Astrocyte (in vitro differentiated cells and primary cell): ENCODE results near the gene SFPQ. TPM values are rescaled to one million over a fixed set of nuclear protein-coding genes. Genes with fewer than 3 reads are reported as not detected.

ENCODE experiments used
- DNase-seq: peaks from one replicate; pipeline ENCODE4 v3.0.0-alpha.2; 2010; ENCODE audit warnings: low read depth
- FAIRE-seq: peaks from 2 replicates; lab custom pipeline; 2011; peaks lifted over from hg19 to GRCh38; lab: Jason Lieb, UNC
- H2AFZ ChIP-seq: 2 replicates; pipeline ENCODE4 v1.6.0; 2012; ENCODE audit warnings: low read depth, low read length, inconsistent platforms
- H3K27ac ChIP-seq: 2 replicates; pipeline ENCODE4 v1.5.1; 2011; ENCODE audit warnings: low read depth, low read length, inconsistent platforms
- H3K27me3 ChIP-seq: 2 replicates; pipeline ENCODE4 v1.6.0; 2011; ENCODE audit warnings: low read length, inconsistent platforms; ENCODE audit not compliant: insufficient read depth
- H3K36me3 ChIP-seq: 2 replicates; pipeline ENCODE4 v1.5.1; 2011; ENCODE audit warnings: low read length, inconsistent platforms; ENCODE audit not compliant: insufficient read depth
- H3K4me1 ChIP-seq: 2 replicates; pipeline ENCODE4 v1.5.1; 2011; ENCODE audit warnings: low read length, inconsistent platforms; ENCODE audit not compliant: insufficient read depth
- H3K4me2 ChIP-seq: 2 replicates; pipeline ENCODE4 v1.6.0; 2012; ENCODE audit warnings: low read length, inconsistent platforms
- H3K4me3 ChIP-seq: 2 replicates; pipeline ENCODE4 v1.5.1; 2011; ENCODE audit warnings: low read depth, mild to moderate bottlenecking, low read length, inconsistent platforms; ENCODE audit not compliant: insufficient read depth
- H3K79me2 ChIP-seq: 2 replicates; pipeline ENCODE4 v1.6.0; 2012; ENCODE audit warnings: mild to moderate bottlenecking, low read length, inconsistent platforms; ENCODE audit not compliant: insufficient read depth
- H3K9ac ChIP-seq: 2 replicates; pipeline ENCODE4 v1.6.0; 2012; ENCODE audit warnings: mild to moderate bottlenecking, low read length, inconsistent platforms
- H3K9me3 ChIP-seq: 2 replicates; pipeline ENCODE4 v1.5.1; 2012; ENCODE audit warnings: low read depth, mild to moderate bottlenecking, low read length, inconsistent platforms; ENCODE audit not compliant: insufficient read depth
- H4K20me1 ChIP-seq: 2 replicates; pipeline ENCODE4 v1.6.0; 2012; ENCODE audit warnings: low read length, inconsistent platforms; ENCODE audit not compliant: insufficient read depth
- H3K27ac Mint-ChIP-seq: one replicate; pipeline ENCODE4 v1.8.0; 2021; ENCODE audit warnings: mild to moderate bottlenecking, mixed read lengths; ENCODE audit not compliant: unreplicated experiment
- H3K27me3 Mint-ChIP-seq: one replicate; pipeline ENCODE4 v1.8.0; 2021; ENCODE audit warnings: low read depth, mixed read lengths; ENCODE audit not compliant: unreplicated experiment
- H3K36me3 Mint-ChIP-seq: one replicate; pipeline ENCODE4 v1.8.0; 2021; ENCODE audit warnings: low read depth, mixed read lengths; ENCODE audit not compliant: unreplicated experiment
- H3K4me1 Mint-ChIP-seq: one replicate; pipeline ENCODE4 v1.8.0; 2021; ENCODE audit warnings: low read depth, mixed read lengths; ENCODE audit not compliant: unreplicated experiment
- H3K4me3 Mint-ChIP-seq: one replicate; pipeline ENCODE4 v1.8.0; 2021; ENCODE audit warnings: mild to moderate bottlenecking, moderate library complexity, mixed read lengths; ENCODE audit not compliant: unreplicated experiment
- H3K9me3 Mint-ChIP-seq: one replicate; pipeline ENCODE4 v1.8.0; 2021; ENCODE audit warnings: mild to moderate bottlenecking, mixed read lengths; ENCODE audit not compliant: unreplicated experiment
- EZH2 ChIP-seq: IDR thresholded peaks from 2 replicates; pipeline ENCODE4 v1.6.1; 2012; ENCODE audit warnings: mild to moderate bottlenecking, low read length, inconsistent platforms; ENCODE audit not compliant: insufficient read depth
- total RNA-seq: library from RNA; stranded (reverse); gene quantifications from 2 replicates; pipeline ENCODE4 v1.2.1, GENCODE V29; 2021
- TF ChIP-seq, protein P1 (sequence below): IDR thresholded peaks from 2 replicates; pipeline ENCODE4 v1.5.1; 2011; ENCODE audit warnings: low read depth, mild to moderate bottlenecking, inconsistent platforms, low read length, moderate library complexity; ENCODE audit not compliant: insufficient read depth

SFPQ gene
- total RNA-seq, 1 donor from 2014 or later = 209 TPM

DNA sequence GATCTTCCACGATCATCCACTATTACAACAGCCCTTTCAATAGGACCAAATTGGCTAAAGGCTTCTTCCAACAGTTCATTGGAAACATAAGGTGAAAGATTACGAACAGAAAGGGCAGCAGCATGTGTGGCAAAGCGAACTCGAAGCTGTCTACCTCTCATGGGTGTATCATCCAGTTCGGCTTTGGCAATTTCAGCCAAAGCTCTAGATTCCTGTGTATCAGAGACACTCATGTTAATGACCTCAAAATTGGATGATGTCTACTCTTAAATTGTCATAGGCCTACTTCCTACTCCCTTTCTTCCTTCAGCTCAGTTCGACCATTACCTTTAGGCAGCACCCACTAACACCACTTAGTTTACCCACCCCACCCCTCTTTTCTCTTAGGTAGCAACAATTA is 2.2 kb downstream of the SFPQ start:
- FAIRE-seq (no peak), DNase-seq (no peak)
- Histone ChIP-seq H3K36me3 (peaks cover 57% of the 10 kb centered on the region), H3K4me1 (peaks cover 24% of the 10 kb centered on the region), H3K9ac (peak overlapping the region; percentile 98), H3K4me2 (peak overlapping the region; percentile 95), H2AFZ (no peak overlapping the region), H3K79me2 (peaks cover 72% of the 10 kb centered on the region), H3K4me3 (peak overlapping the region; percentile 92), H3K27me3 (no peaks in the 10 kb centered on the region), H4K20me1 (peaks cover 61% of the 10 kb centered on the region), H3K9me3 (no peaks in the 10 kb centered on the region), H3K27ac (no peak overlapping the region)
- H3K4me3 Mint-ChIP-seq = peak overlapping the region; percentile 95
- H3K9me3 Mint-ChIP-seq = no peaks in the 10 kb centered on the region
- H3K27ac Mint-ChIP-seq = no peak overlapping the region
- peaks cover 28% of the 10 kb centered on the region for H3K36me3 Mint-ChIP-seq
- TF ChIP-seq, protein P1, sequence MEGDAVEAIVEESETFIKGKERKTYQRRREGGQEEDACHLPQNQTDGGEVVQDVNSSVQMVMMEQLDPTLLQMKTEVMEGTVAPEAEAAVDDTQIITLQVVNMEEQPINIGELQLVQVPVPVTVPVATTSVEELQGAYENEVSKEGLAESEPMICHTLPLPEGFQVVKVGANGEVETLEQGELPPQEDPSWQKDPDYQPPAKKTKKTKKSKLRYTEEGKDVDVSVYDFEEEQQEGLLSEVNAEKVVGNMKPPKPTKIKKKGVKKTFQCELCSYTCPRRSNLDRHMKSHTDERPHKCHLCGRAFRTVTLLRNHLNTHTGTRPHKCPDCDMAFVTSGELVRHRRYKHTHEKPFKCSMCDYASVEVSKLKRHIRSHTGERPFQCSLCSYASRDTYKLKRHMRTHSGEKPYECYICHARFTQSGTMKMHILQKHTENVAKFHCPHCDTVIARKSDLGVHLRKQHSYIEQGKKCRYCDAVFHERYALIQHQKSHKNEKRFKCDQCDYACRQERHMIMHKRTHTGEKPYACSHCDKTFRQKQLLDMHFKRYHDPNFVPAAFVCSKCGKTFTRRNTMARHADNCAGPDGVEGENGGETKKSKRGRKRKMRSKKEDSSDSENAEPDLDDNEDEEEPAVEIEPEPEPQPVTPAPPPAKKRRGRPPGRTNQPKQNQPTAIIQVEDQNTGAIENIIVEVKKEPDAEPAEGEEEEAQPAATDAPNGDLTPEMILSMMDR = no peak
- H3K4me1 Mint-ChIP-seq = peaks cover 34% of the 10 kb centered on the region
- no peaks in the 10 kb centered on the region for H3K27me3 Mint-ChIP-seq

DNA sequence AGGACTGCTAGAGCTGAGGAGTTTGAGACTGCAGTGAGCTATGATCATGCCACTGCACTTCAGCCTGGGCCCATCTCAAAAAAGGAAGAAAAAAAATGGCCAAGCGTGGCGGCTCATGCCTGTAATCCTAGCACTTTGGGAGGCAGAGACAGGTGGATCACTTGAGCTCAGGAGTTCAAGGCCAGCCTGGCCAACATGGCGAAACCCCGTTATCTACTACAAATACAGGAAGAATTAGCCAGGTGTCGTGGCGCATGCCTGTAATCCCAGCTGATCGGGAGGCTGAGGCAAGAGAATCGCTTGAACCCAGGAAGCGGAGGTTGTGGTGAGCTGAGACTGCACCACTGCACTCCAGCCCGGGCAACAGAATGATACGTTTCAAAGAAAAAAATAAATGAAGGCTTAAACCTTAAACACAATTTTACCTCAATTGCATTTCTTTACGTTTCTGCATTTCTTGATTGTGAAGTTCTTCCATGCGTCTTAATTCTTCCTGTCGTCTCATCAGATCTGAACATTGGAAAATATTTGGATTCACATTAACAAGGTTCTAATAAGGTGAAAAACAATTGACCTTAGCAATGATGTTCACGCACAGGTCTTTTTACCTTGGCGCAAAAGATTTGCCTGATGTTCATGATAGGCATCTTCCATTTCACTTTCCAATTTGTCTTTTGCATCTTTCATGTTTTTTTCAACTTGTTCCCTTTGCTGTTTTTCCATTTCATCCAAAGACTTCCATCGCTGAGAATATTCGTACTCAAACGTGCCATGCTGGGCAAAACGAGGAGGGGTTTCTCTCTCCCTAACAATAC is 4.2 kb downstream of the SFPQ start:
- peak overlapping the region; percentile 98 for H3K9ac ChIP-seq
- H4K20me1 ChIP-seq = peaks cover 81% of the 10 kb centered on the region
- no peak overlapping the region for H3K27ac ChIP-seq
- H3K36me3 Mint-ChIP-seq = peaks cover 31% of the 10 kb centered on the region
- H3K4me3 ChIP-seq = peak overlapping the region; percentile 92
- H3K27me3 Mint-ChIP-seq = no peaks in the 10 kb centered on the region
- FAIRE-seq = no peak
- peaks cover 40% of the 10 kb centered on the region for H3K4me1 Mint-ChIP-seq
- no peak overlapping the region for H2AFZ ChIP-seq
- peaks cover 92% of the 10 kb centered on the region for H3K79me2 ChIP-seq
- H3K4me2 ChIP-seq = peak overlapping the region; percentile 95
- no peaks in the 10 kb centered on the region for H3K9me3 ChIP-seq
- no peaks in the 10 kb centered on the region for H3K9me3 Mint-ChIP-seq
- no peak for DNase-seq
- peaks cover 77% of the 10 kb centered on the region for H3K36me3 ChIP-seq
- peak overlapping the region; percentile 95 for H3K4me3 Mint-ChIP-seq
- no peaks in the 10 kb centered on the region for H3K27me3 ChIP-seq
- peaks cover 24% of the 10 kb centered on the region for H3K4me1 ChIP-seq
- no peak for TF ChIP-seq EZH2
- TF ChIP-seq, protein P1 = no peak
- H3K27ac Mint-ChIP-seq = no peak overlapping the region

DNA sequence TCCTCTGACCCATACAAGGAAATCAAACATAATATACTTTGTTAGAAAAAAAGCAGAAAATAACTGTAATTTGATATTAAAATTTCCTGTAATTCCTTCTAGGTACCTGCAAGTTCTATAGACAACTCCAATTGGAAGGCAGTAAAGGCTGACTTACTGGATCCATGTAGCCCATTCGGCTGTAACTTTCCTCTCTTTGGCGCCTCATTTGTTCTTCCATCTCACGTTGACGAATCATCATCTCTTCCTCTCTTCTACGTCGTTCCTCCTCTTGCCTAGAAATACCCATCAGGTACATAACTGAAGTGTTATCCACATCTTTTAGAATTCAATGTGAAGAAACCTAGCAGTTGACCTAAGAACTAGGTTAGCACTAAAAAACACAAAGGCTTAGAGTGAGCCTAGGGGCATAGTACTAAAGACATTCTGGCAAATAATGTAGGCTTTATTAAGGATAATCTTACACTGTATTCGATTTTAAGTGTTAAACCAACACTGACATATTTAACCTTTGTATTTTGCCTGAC is 5.1 kb downstream of the SFPQ start:
- Mint-ChIP-seq H3K36me3 (peaks cover 32% of the 10 kb centered on the region), H3K4me1 (peaks cover 42% of the 10 kb centered on the region), H3K9me3 (no peaks in the 10 kb centered on the region), H3K4me3 (peak overlapping the region; percentile 2), H3K27ac (no peak overlapping the region), H3K27me3 (no peaks in the 10 kb centered on the region)
- H3K36me3 ChIP-seq = peaks cover 83% of the 10 kb centered on the region
- H3K9me3 ChIP-seq = no peaks in the 10 kb centered on the region
- H3K4me3 ChIP-seq = no peak overlapping the region
- H3K4me2 ChIP-seq = peak overlapping the region; percentile 95
- no peak for DNase-seq
- no peaks in the 10 kb centered on the region for H3K27me3 ChIP-seq
- FAIRE-seq = no peak
- H2AFZ ChIP-seq = no peak overlapping the region
- no peak overlapping the region for H3K27ac ChIP-seq
- TF ChIP-seq EZH2 = no peak
- TF ChIP-seq, protein P1 = no peak
- peaks cover 90% of the 10 kb centered on the region for H4K20me1 ChIP-seq
- no peak overlapping the region for H3K9ac ChIP-seq
- peaks cover 100% of the 10 kb centered on the region for H3K79me2 ChIP-seq
- H3K4me1 ChIP-seq = peaks cover 19% of the 10 kb centered on the region
